Putamen (tissue), 1 donor: ENCODE data around the gene ZBTB17.

ENCODE experiments used
- DNase-seq: peaks from one replicate; pipeline ENCODE4 v3.0.0-alpha.2; 2016; ENCODE audit warnings: low spot score

Gene ZBTB17

GRCh38 chr1:15946571-15947381, 29.1 kb downstream of the ZBTB17 start:
- DNase-seq, result no peak

GRCh38 chr1:15945832-15946448, 30.0 kb downstream of the ZBTB17 start:
- DNase-seq, result no peak

GRCh38 chr1:15945011-15945831, 30.7 kb downstream of the ZBTB17 start:
- no peak for DNase-seq

GRCh38 chr1:15944308-15945010, 31.4 kb downstream of the ZBTB17 start:
- DNase-seq, result no peak

GRCh38 chr1:15943992-15944307, 32.0 kb downstream of the ZBTB17 start:
- no peak for DNase-seq

- no peak for DNase-seq
Measured at GRCh38 chr1:15943328-15943991, 32.4 kb downstream of the ZBTB17 start.

- no peak for DNase-seq
Measured at GRCh38 chr1:15942661-15943327, 33.1 kb downstream of the ZBTB17 start.

GRCh38 chr1:15941899-15942660, 33.8 kb downstream of the ZBTB17 start:
- no peak for DNase-seq

- no peak for DNase-seq
Measured at GRCh38 chr1:15941044-15941840, 34.7 kb downstream of the ZBTB17 start.

- no peak for DNase-seq
Measured at GRCh38 chr1:15940110-15941043, 35.5 kb downstream of the ZBTB17 start.

GRCh38 chr1:15939181-15940109, 36.5 kb downstream of the ZBTB17 start:
- no peak for DNase-seq

- no peak for DNase-seq
Measured at GRCh38 chr1:15938628-15939161, 37.2 kb downstream of the ZBTB17 start.

GRCh38 chr1:15937706-15938168, 38.2 kb downstream of the ZBTB17 start:
- no peak for DNase-seq

GRCh38 chr1:15937146-15937545, 38.8 kb downstream of the ZBTB17 start:
- DNase-seq, result no peak

GRCh38 chr1:15936025-15936424, 39.9 kb downstream of the ZBTB17 start:
- DNase-seq, result no peak

GRCh38 chr1:15935056-15935950, 40.6 kb downstream of the ZBTB17 start:
- DNase-seq, result no peak
